AG04449 (cell line): ENCODE data around the gene OXA1L.
"Not testable (repeated sequence)": the region's sequence is repeated elsewhere in the genome, so short reads cannot be mapped to it uniquely, and the experiment has no call there.

Source experiments
- CTCF ChIA-PET: fragments of 350-600 bp; formaldehyde crosslinking; extraction: SDS; loops from one replicate; lab custom pipeline; 2021; ENCODE audit warnings: antibody characterized with exemption; lab: Yijun Ruan, JAX
- POLR2A ChIA-PET: fragments of 400-600, 350-600 bp; formaldehyde crosslinking; extraction: SDS; loops from one replicate; lab custom pipeline; 2020; ENCODE audit warnings: antibody characterized with exemption, inconsistent platforms; lab: Yijun Ruan, JAX
- DNase-seq: peaks from one replicate; pipeline ENCODE4 v3.0.0-alpha.2; 2010; ENCODE audit warnings: low read depth, low spot score
- H3K4me3 ChIP-seq: 2 replicates; pipeline ENCODE4 v1.5.1; 2011; ENCODE audit warnings: low read depth, mild to moderate bottlenecking, control low read depth, low read length
- CTCF ChIP-seq: IDR thresholded peaks from one replicate; pipeline ENCODE4 v1.5.1; 2011; ENCODE audit warnings: mild to moderate bottlenecking, moderate library complexity, low read length, control low read depth, inconsistent platforms; ENCODE audit not compliant: insufficient read depth; ENCODE audit errors: missing control alignments

The OXA1L gene

DNA sequence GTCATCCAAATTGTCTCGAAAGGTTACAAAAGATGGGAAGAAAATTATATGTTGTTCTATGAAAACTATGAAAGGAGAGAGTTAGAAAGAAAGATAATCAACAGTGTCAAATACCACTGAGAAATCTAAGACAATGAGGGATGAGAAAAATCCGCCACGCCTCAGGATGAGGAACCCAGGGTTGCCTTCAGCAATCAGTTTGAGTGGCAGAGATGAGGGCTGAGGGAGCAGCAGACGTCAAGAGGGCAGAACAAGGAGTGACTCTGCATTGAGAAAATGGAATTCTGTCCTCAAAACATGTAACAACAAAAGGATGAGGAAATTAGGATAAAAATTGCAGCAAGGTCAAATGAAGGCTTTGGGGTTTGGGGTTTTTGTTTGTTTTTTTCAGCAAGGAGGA lies 18.3 kb upstream of the OXA1L start:
- ChIA-PET POLR2A (no interaction called here), CTCF (no interaction called here)
- TF ChIP-seq CTCF, result no peak
- no peak for DNase-seq
- no peak overlapping the region for H3K4me3 ChIP-seq

GRCh38 chr14:22748631-22749068 lies 17.8 kb upstream of the OXA1L start:
- TF ChIP-seq CTCF, result no peak
- H3K4me3 ChIP-seq, result no peak overlapping the region
- ChIA-PET POLR2A (no interaction called here), CTCF (interaction anchor here (1.1 to 2.9 kb wide), 3 partner anchors 14 to 178 kb away, joined by 4 to 8 read pairs (median 5); no protein-coding TSS in a partner anchor)
- no peak for DNase-seq

GRCh38 chr14:22752422-22752821 lies 14.1 kb upstream of the OXA1L start:
- DNase-seq, result no peak
- POLR2A ChIA-PET, result no interaction called here
- CTCF ChIA-PET, result interaction anchor here (0.6 kb wide), 1 partner anchor 10 kb away, joined by 3 read pairs; no protein-coding TSS in a partner anchor
- no peak for TF ChIP-seq CTCF
- H3K4me3 ChIP-seq, result no peak overlapping the region

DNA sequence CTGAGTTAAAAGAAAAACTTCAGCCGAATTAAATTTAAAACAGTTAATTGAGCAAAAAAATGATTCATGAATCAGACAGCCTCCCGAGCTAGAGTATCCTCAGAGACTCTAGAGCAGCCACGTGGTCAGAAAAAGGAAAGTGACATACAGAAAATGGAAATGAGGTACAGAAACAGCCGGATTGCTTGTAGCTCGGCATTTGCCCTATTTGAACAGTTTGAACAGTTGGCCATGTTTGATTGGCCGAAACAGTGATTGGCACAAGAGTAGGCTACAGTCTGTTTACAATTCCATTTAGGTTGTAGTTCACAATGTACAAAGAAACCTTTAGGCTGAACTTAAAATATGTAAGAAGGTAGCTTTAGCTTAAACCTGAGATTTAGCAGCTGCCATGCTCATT lies 12.9 kb upstream of the OXA1L start:
- TF ChIP-seq CTCF, result no peak
- ChIA-PET CTCF (interaction anchor here (1.1 to 1.5 kb wide), 3 partner anchors 99 to 197 kb away, joined by 3 to 7 read pairs (median 3); no protein-coding TSS in a partner anchor), POLR2A (no interaction called here)
- no peak overlapping the region for H3K4me3 ChIP-seq
- no peak for DNase-seq

GRCh38 chr14:22757972-22758650 lies 8.4 kb upstream of the OXA1L start:
- POLR2A ChIA-PET, DNase-seq, H3K4me3 ChIP-seq: not testable (repeated sequence)
- CTCF ChIA-PET, result interaction anchor here (1.8 kb wide), 1 partner anchor 9 kb away, joined by 3 read pairs; the partner anchor contains the start of gene OXA1L

DNA sequence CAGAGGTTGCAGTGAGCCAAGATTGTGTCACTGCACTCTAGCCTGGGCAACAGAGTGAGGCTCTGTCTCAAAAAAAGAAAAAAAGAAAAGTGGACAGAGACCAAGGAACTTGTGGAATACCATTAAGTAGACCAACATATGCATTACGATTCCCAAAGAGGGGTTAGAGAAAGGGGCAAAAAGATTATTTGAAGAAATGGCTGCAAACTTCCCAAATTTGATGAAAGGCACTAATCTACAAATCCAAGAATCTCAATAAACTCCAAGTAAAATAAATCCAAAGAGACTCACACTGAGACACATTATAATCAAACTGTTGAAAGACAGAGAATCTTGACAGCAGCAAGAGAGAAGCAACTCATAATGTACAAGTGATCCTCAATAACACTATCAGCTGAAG lies 4.8 kb upstream of the OXA1L start:
- DNase-seq, result no peak
- CTCF ChIA-PET, result interaction anchor here (1.0 kb wide), 1 partner anchor 205 kb away, joined by 3 read pairs; no protein-coding TSS in a partner anchor
- POLR2A ChIA-PET, result no interaction called here
- no peak overlapping the region for H3K4me3 ChIP-seq
- TF ChIP-seq CTCF, result no peak

DNA sequence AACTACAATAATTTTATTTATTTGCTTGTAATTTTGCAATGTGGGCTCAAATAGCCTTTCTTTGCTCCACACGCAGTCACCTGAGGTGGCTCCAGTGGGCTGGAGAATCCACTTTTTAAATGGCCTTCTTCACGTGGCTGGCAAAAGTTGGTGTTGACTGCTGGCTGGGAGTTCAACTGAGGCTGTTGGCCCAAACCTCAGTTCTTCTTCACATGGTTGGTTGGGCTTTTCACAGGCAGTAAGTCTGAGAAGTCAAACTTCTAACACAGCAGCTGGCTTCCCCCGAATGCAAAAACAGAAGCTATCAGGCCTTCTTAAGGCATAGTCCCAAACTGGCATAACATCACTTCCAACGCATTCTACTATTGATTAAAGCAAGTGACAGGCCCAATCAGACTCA lies 2.1 kb upstream of the OXA1L start:
- ChIA-PET POLR2A (interaction anchor here (0.8 kb wide), 1 partner anchor 14 kb away, joined by 3 read pairs; no protein-coding TSS in a partner anchor), CTCF (interaction anchor here (0.9 to 5.1 kb wide), 2 partner anchors 193 to 336 kb away, joined by 3 to 49 read pairs; no protein-coding TSS in a partner anchor)
- TF ChIP-seq CTCF, result no peak
- no peak for DNase-seq
- no peak overlapping the region for H3K4me3 ChIP-seq
